WI38 (cell line): Measurements from ENCODE around the gene TTC38.

Source experiments
- H3K4me3 ChIP-seq: 2 replicates; pipeline ENCODE4 v1.5.1; 2011; ENCODE audit warnings: low read depth, mild to moderate bottlenecking, control low read depth, low read length
- TF ChIP-seq, protein P1 (sequence below): IDR thresholded peaks from 2 replicates; pipeline ENCODE4 v1.5.1; 2012; ENCODE audit warnings: low read depth, mild to moderate bottlenecking, control low read depth, low read length

TTC38 gene

DNA sequence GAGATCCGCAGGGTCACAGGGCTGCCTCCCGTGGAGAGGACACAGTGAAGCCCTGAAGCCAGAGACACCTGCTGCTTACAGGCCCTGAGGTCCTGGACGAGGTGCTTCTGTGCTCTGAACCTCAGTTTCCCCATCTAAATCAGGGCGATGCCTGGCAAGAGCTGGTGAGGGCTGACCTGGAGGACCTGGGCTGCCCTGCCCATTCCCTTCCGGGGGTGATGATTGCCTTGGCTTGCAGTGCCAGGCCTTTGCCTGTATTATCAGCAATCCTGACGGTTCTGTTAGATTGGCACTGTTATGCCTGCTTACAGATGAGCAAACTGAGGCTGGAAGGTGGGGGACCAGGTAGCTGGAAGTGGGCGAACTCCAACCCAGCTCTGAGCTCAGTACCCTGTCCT lies 21.0 kb downstream of the TTC38 start:
- no peak overlapping the region for H3K4me3 ChIP-seq
- TF ChIP-seq, protein P1, sequence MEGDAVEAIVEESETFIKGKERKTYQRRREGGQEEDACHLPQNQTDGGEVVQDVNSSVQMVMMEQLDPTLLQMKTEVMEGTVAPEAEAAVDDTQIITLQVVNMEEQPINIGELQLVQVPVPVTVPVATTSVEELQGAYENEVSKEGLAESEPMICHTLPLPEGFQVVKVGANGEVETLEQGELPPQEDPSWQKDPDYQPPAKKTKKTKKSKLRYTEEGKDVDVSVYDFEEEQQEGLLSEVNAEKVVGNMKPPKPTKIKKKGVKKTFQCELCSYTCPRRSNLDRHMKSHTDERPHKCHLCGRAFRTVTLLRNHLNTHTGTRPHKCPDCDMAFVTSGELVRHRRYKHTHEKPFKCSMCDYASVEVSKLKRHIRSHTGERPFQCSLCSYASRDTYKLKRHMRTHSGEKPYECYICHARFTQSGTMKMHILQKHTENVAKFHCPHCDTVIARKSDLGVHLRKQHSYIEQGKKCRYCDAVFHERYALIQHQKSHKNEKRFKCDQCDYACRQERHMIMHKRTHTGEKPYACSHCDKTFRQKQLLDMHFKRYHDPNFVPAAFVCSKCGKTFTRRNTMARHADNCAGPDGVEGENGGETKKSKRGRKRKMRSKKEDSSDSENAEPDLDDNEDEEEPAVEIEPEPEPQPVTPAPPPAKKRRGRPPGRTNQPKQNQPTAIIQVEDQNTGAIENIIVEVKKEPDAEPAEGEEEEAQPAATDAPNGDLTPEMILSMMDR = no peak

DNA sequence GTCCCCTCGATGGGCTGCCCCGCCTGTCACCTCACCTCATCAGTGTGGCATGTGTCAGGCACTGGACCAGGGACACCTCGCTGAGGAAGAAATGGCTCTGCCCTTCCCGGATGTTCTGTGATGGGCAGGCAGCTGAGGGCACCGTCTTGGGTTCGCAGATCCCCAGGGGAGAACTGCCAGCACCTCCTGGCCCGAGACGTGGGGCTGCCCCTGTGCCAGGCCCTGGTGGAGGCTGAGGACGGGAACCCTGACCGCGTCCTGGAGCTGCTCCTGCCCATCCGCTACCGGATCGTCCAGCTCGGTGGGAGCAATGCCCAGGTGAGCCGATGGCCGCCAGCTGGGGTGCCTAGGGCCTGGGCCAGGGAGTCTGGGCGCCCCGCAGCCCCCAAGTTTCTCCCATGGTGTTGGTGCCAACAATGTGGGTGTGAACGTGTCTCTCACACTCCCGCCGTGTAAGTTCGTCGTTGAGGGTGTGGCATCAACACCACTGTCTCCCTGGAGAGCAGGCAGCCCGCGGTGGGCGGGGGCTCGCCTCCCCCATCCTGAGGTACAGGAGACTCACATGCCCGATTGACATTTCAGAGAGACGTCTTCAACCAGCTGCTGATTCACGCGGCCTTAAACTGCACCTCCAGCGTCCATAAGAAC lies 21.6 kb downstream of the TTC38 start:
- no peak overlapping the region for H3K4me3 ChIP-seq
- TF ChIP-seq, protein P1 = no peak

DNA sequence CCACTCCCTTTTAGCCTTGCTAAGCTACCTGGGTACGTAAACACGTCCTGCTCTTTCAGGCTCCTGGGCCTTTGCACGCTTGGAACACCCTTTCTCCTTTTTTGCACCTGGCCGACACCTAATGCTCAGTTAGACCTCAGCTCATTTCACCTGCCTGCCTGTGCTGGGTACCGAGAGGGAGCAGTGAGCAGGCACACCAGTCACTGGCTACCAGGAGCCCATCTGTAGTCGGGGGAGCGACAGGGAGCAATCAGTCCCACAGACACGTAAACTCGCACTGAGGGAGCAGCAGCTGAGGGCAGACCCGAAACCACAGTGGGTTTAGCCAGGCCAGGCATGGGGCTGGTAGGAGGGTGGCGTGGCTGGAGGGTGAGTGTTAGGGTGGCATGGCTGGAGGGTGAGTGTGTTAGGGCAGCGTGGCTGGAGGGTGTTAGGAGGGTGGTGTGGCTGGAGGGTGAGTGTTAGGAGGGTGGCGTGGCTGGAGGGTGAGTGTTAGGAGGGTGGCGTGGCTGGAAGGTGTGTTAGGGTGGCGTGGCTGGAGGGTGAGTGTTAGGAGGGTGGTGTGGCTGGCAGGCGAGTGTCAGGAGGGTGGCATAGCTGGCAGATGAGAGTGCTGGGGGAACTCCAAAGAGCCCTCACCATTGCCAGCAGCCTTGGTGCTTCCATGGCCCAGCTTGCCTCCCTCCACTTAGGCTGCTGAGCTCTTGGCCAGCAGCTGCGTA lies 22.5 kb downstream of the TTC38 start:
- TF ChIP-seq, protein P1 = no peak
- no peak overlapping the region for H3K4me3 ChIP-seq

DNA sequence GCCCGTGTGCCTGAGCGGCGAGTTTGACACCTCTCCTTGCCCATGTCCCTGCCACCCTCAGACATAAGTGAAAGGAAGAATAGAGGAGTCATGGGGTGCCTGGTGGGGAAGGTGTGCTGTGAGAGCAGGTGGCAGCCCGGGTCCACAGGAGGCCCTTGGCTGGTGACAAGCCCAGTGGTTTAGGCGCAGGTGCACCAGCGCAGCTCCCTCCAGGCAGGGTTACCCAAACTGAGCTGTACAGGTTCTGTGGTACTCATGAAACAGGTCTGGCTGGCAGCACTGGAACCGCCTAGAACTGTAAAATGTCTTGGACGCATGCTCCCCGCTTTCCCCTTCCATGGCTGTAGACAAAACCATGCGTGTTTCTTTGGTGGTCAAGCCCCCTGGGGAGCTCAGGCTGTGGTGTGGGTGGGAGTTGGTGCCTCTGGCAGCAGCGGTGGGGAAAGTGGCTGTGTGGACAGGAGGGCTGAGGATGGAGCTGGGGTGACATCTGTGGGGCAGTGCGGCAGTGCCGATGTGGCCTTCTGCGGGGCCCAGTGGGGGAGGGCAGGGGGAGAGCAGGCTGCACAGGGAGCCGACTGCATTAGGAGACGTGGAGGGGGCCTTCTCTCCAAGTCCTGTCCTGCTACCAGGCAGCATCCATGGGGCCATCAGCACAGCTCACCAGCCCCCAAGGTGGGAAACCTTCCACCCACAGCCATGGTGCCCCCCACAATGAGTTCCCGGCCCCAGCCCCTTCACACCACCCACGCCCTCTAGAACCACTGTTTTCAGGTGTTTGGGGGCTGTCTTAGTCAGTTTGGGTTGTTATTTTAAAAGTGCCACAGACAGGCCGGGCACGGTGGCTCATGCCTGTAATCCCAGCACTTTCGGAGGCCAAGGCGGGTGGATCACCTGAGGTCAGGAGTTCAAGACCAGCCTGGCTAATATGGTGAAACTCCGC lies 23.3 kb downstream of the TTC38 start:
- no peak overlapping the region for H3K4me3 ChIP-seq
- TF ChIP-seq, protein P1 = no peak

DNA sequence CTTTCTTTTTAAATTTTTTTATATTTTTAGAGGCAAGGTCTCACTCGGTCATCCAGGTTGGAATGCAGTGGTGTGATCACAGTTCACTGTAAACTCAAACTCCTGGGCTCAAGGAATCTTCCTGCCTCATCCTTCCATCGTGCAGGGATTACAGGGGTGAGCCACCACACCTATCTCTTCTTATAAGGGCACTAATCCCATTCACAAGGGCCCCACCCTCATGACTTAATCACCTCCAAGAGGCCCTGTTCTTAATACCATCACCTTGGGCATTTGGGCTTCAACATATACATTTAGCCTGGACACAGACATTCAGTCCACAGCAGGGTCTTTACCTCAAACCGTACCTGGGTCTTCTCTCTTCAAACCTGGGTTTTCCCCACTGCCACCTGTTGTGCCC lies 24.4 kb downstream of the TTC38 start:
- H3K4me3 ChIP-seq = no peak overlapping the region
- TF ChIP-seq, protein P1 = no peak

DNA sequence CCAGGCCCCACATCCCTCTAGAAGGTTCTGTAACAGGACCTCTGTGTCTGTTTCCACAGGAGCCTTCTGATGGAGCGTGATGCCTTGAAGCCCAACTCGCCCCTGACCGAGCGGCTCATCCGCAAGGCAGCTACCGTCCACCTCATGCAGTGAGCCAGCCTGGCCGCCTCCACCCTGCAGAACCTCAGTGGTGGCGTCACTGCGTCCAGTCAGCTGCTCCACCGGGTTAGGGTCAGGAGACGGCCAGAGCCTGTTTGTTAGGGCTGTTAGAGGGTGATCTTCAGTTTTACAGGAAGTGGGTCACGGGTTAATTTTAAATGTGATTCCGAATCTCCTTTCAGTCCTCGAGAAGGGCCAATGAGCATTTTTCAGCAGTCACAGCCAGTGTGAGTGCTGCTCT lies 24.9 kb downstream of the TTC38 start:
- TF ChIP-seq, protein P1 = no peak
- no peak overlapping the region for H3K4me3 ChIP-seq
